ENCODE data around the gene AHCY. TPM values are rescaled to one million over a fixed set of nuclear protein-coding genes. Genes with fewer than 3 reads are reported as not detected.

The AHCY gene
- polyA plus RNA-seq, 1 donor from 2014 or later = 37.1 TPM

GRCh38 chr20:34231634-34232033 is 71.5 kb downstream of the AHCY start:
- no peak overlapping the region for H3K27ac ChIP-seq (ENCODE audit: low read length)
- no peak for TF ChIP-seq EZH2 (IDR thresholded peaks at IDR 0.05; ENCODE audit: borderline replicate concordance, insufficient read depth, low read length, poor library complexity, severe bottlenecking)
- TF ChIP-seq MXI1 (conservative IDR thresholded peaks at IDR 0.05; ENCODE audit: poor library complexity, severe bottlenecking) = no peak
- TF ChIP-seq TAF1 (IDR thresholded peaks at IDR 0.05; ENCODE audit: low read depth) = no peak
- TF ChIP-seq REST (IDR thresholded peaks at IDR 0.05; ENCODE audit: borderline replicate concordance) = no peak
- TF ChIP-seq POLR2AphosphoS5 (IDR thresholded peaks at IDR 0.05) = no peak
- TF ChIP-seq EP300 (conservative IDR thresholded peaks at IDR 0.05; ENCODE audit: poor library complexity, severe bottlenecking) = no peak
- no peak for TF ChIP-seq RAD21 (conservative IDR thresholded peaks at IDR 0.05)
- TF ChIP-seq SMC3 (conservative IDR thresholded peaks at IDR 0.05; ENCODE audit: poor library complexity) = no peak
- no peak for TF ChIP-seq CTCF (IDR thresholded peaks at IDR 0.05; ENCODE audit: poor library complexity, severe bottlenecking)
- no peaks in the 10 kb centered on the region for H3K36me3 ChIP-seq (ENCODE audit: insufficient read depth, low read length)
- H3K4me2 ChIP-seq (ENCODE audit: low read length) = no peak overlapping the region
- H3K9ac ChIP-seq (ENCODE audit: low read length) = no peak overlapping the region
- no peaks in the 10 kb centered on the region for H3K9me2 ChIP-seq (ENCODE audit: insufficient read depth, low read length)
- no peaks in the 10 kb centered on the region for H3K79me2 ChIP-seq (replicated peaks; ENCODE audit: insufficient read depth, low read length)
- no peaks in the 10 kb centered on the region for H3K27me3 ChIP-seq (ENCODE audit: insufficient read depth, low read depth, low read length)
- no peaks in the 10 kb centered on the region for H3K9me3 ChIP-seq (ENCODE audit: low read length)
- H3F3A ChIP-seq (ENCODE audit: insufficient read depth, low read length, poor library complexity, severe bottlenecking) = no peaks in the 10 kb centered on the region
- no peak overlapping the region for H2AFZ ChIP-seq (ENCODE audit: low read depth, low read length)
- H4K20me1 ChIP-seq (ENCODE audit: insufficient read depth) = no peaks in the 10 kb centered on the region
- H3K4me3 ChIP-seq (ENCODE audit: low read length) = no peak overlapping the region

Small RNA genes lying within 50 kb of the gene (small RNA-seq; reads per million reads assigned to genes)
- 0 reads per million in 3 experiments for gene AL356299.1

Other genes with a start within 250 kb of the AHCY start
- 59.6 and 62.6 TPM in 2 replicates for gene EIF2S2, start 191.1 kb downstream of the AHCY start, polyA plus RNA-seq
- gene ASIP, start 61.9 kb downstream of the AHCY start, polyA plus RNA-seq = not detected in 2 replicates
- gene ITCH, start 59.9 kb upstream of the AHCY start, polyA plus RNA-seq = 33.4 and 39.5 TPM in 2 replicates
- 103 and 106 TPM in 2 replicates for gene DYNLRB1, start 213.1 kb upstream of the AHCY start, polyA plus RNA-seq